ENCODE results near the gene SGO2. TPM values are rescaled to one million over a fixed set of nuclear protein-coding genes. Genes with fewer than 3 reads are reported as not detected.

SGO2 gene
- total RNA-seq (2014; rRNA removed; shearing (Covaris generic)) (6.2 and 6.3 TPM in 2 replicates), polyA plus RNA-seq (2016; fragmentation: Nextera tagmentation; extraction: Ambion mirVana) (11.7 and 14.5 TPM in 2 replicates)

- no peaks in the 10 kb centered on the region for H4K20me1 ChIP-seq (ENCODE audit: insufficient read depth)
- H3F3A ChIP-seq (ENCODE audit: insufficient read depth), result no peaks in the 10 kb centered on the region
- peaks cover 12% of the 10 kb centered on the region; the same call in 1 of the 2 replicates for H3K4me1 ChIP-seq (ENCODE audit: insufficient read depth)
- peak within 1 kb of the TSS; percentile 83 for H2AFZ ChIP-seq
- H3K4me2 ChIP-seq (ENCODE audit: unreplicated experiment), result peak within 1 kb of the TSS; percentile 85
- H3K27ac ChIP-seq, result peak within 1 kb of the TSS; percentile 44
- no peaks in the 10 kb centered on the region for H3K27me3 ChIP-seq (replicated peaks; ENCODE audit: insufficient read depth)
- peak within 1 kb of the TSS; percentile 89 for H3K4me3 ChIP-seq
- H3K79me2 ChIP-seq (ENCODE audit: insufficient read depth), result peaks cover 47% of the 10 kb centered on the region
- WGBS, 2 experiments (ENCODE audit: low coverage in 1 of 2, low lambda C conversion rate in 2 of 2, missing lambda C conversion rate in 2 of 2), result 1% methylated on average over 54 to 56 of the region's 56 CpGs
- no peaks in the 10 kb centered on the region for H3K9me3 ChIP-seq (ENCODE audit: low read depth)
- H3K36me3 ChIP-seq (ENCODE audit: low read depth), result no peaks in the 10 kb centered on the region
- TF ChIP-seq EZH2 (IDR thresholded peaks at IDR 0.05; ENCODE audit: insufficient read depth, poor library complexity, severe bottlenecking) (no peak), EZH2phosphoT487 (IDR thresholded peaks at IDR 0.05; ENCODE audit: insufficient read depth, low read depth) (no peak)
- in situ Hi-C loops (cut with MboI), result no loop called here
- H3K9ac ChIP-seq, result peak within 1 kb of the TSS; percentile 76
- no peaks in the 10 kb centered on the region for H3K9me2 ChIP-seq (ENCODE audit: insufficient read depth)
- DNase-seq, result peak; percentile 99
Observed at GRCh38 chr2:200525882-200526651, at the start of gene SGO2. SGO2 (plus strand) TSS chr2:200526207; CDS start chr2:200532976, 6,769 bp downstream.

GRCh38 chr2:200476836-200477235 is 49.2 kb upstream of the SGO2 start:
- Histone ChIP-seq H3K36me3 (ENCODE audit: low read depth) (peaks cover 54% of the 10 kb centered on the region), H3F3A (ENCODE audit: insufficient read depth) (peaks cover 35% of the 10 kb centered on the region), H2AFZ (no peak overlapping the region), H3K4me3 (no peak overlapping the region), H4K20me1 (ENCODE audit: insufficient read depth) (no peaks in the 10 kb centered on the region), H3K9ac (no peak overlapping the region), H3K79me2 (ENCODE audit: insufficient read depth) (no peaks in the 10 kb centered on the region), H3K9me2 (ENCODE audit: insufficient read depth) (no peaks in the 10 kb centered on the region), H3K27ac (no peak overlapping the region), H3K4me1 (ENCODE audit: insufficient read depth) (peaks cover 20% of the 10 kb centered on the region), H3K27me3 (replicated peaks; ENCODE audit: insufficient read depth) (no peaks in the 10 kb centered on the region), H3K4me2 (ENCODE audit: unreplicated experiment) (no peak overlapping the region), H3K9me3 (ENCODE audit: low read depth) (no peaks in the 10 kb centered on the region)
- in situ Hi-C loops (cut with MboI), result no loop called here
- TF ChIP-seq EZH2phosphoT487 (IDR thresholded peaks at IDR 0.05; ENCODE audit: insufficient read depth, low read depth) (no peak), EZH2 (IDR thresholded peaks at IDR 0.05; ENCODE audit: insufficient read depth, poor library complexity, severe bottlenecking) (no peak)
- DNase-seq, result no peak
- 62 to 76% methylated on average over 8 of the region's 8 CpGs for WGBS, 2 experiments (ENCODE audit: low coverage in 1 of 2, low lambda C conversion rate in 2 of 2, missing lambda C conversion rate in 2 of 2)

- Histone ChIP-seq H3K9me3 (ENCODE audit: low read depth) (no peaks in the 10 kb centered on the region), H3K79me2 (ENCODE audit: insufficient read depth) (no peaks in the 10 kb centered on the region), H3F3A (ENCODE audit: insufficient read depth) (peaks cover 35% of the 10 kb centered on the region), H3K27me3 (replicated peaks; ENCODE audit: insufficient read depth) (no peaks in the 10 kb centered on the region), H3K9ac (no peak overlapping the region), H3K27ac (no peak overlapping the region), H3K4me3 (no peak overlapping the region), H2AFZ (no peak overlapping the region), H4K20me1 (ENCODE audit: insufficient read depth) (no peaks in the 10 kb centered on the region), H3K4me2 (ENCODE audit: unreplicated experiment) (no peak overlapping the region), H3K4me1 (ENCODE audit: insufficient read depth) (peaks cover 20% of the 10 kb centered on the region), H3K36me3 (ENCODE audit: low read depth) (peaks cover 47% of the 10 kb centered on the region), H3K9me2 (ENCODE audit: insufficient read depth) (no peaks in the 10 kb centered on the region)
- 90 to 93% methylated on average over 21 of the region's 21 CpGs for WGBS, 2 experiments (ENCODE audit: low coverage in 1 of 2, low lambda C conversion rate in 2 of 2, missing lambda C conversion rate in 2 of 2)
- DNase-seq, result no peak
- no peak for TF ChIP-seq EZH2 (IDR thresholded peaks at IDR 0.05; ENCODE audit: insufficient read depth, poor library complexity, severe bottlenecking)
- TF ChIP-seq EZH2phosphoT487 (IDR thresholded peaks at IDR 0.05; ENCODE audit: insufficient read depth, low read depth), result no peak
- in situ Hi-C loops (cut with MboI), result no loop called here
Observed at GRCh38 chr2:200477667-200478131, 48.3 kb upstream of the SGO2 start.

- Histone ChIP-seq H3K4me3 (peak overlapping the region; percentile 8; the same call in 1 of the 2 replicates), H3K9me2 (ENCODE audit: insufficient read depth) (no peaks in the 10 kb centered on the region), H3K79me2 (ENCODE audit: insufficient read depth) (no peaks in the 10 kb centered on the region), H4K20me1 (ENCODE audit: insufficient read depth) (no peaks in the 10 kb centered on the region), H3K9me3 (ENCODE audit: low read depth) (no peaks in the 10 kb centered on the region), H2AFZ (peak overlapping the region; percentile 52), H3K4me1 (ENCODE audit: insufficient read depth) (peaks cover 20% of the 10 kb centered on the region), H3K4me2 (ENCODE audit: unreplicated experiment) (peak overlapping the region; percentile 50), H3K27me3 (replicated peaks; ENCODE audit: insufficient read depth) (no peaks in the 10 kb centered on the region), H3K27ac (peak overlapping the region; percentile 75), H3K9ac (peak overlapping the region; percentile 51), H3K36me3 (ENCODE audit: low read depth) (peaks cover 34% of the 10 kb centered on the region), H3F3A (ENCODE audit: insufficient read depth) (peaks cover 35% of the 10 kb centered on the region)
- TF ChIP-seq EZH2phosphoT487 (IDR thresholded peaks at IDR 0.05; ENCODE audit: insufficient read depth, low read depth) (no peak), EZH2 (IDR thresholded peaks at IDR 0.05; ENCODE audit: insufficient read depth, poor library complexity, severe bottlenecking) (no peak)
- DNase-seq, result peak; percentile 85
- 33 to 36% methylated on average over 8 of the region's 8 CpGs for WGBS, 2 experiments (ENCODE audit: low coverage in 1 of 2, low lambda C conversion rate in 2 of 2, missing lambda C conversion rate in 2 of 2)
- in situ Hi-C loops (cut with MboI), result loop anchor here (10.0 kb wide), 1 partner anchor 505 kb away; no protein-coding TSS in a partner anchor
Observed at GRCh38 chr2:200479692-200480265, 46.2 kb upstream of the SGO2 start.
